Measurements from ENCODE around the gene EEF1E1. TPM values are rescaled to one million over a fixed set of nuclear protein-coding genes. Genes with fewer than 3 reads are reported as not detected.
A peak's percentile ranks its signal among the peaks of the same experiment; 100 is the strongest.
"Not testable (repeated sequence)": the region's sequence is repeated elsewhere in the genome, so short reads cannot be mapped to it uniquely, and the experiment has no call there.

Gene EEF1E1
- polyA plus RNA-seq, 12 donors: 16.9 to 28.0 (median 22.8) TPM; not detected in 1

GRCh38 chr6:8066108-8066507 is 36.2 kb downstream of the EEF1E1 start:
- no peak for DNase-seq

DNA sequence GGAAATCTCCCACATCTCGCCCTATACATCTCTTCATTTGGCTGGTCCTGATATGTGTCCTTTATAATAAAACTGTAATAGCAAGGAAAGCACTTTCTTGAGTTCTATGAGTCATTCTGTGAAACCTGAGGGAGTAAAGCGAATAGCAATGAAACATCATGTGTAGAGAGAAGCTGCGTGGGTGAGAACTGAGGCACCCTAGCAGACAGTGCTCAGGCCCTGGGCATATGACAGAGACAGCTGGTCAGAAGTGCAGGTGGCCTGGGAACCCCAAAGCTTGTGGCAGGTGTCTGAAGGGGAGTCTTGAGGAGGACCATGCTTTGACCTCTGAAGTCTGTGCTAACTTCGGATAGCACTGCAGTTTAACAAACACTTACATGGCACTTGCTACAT is 36.8 kb downstream of the EEF1E1 start:
- DNase-seq: no peak

DNA sequence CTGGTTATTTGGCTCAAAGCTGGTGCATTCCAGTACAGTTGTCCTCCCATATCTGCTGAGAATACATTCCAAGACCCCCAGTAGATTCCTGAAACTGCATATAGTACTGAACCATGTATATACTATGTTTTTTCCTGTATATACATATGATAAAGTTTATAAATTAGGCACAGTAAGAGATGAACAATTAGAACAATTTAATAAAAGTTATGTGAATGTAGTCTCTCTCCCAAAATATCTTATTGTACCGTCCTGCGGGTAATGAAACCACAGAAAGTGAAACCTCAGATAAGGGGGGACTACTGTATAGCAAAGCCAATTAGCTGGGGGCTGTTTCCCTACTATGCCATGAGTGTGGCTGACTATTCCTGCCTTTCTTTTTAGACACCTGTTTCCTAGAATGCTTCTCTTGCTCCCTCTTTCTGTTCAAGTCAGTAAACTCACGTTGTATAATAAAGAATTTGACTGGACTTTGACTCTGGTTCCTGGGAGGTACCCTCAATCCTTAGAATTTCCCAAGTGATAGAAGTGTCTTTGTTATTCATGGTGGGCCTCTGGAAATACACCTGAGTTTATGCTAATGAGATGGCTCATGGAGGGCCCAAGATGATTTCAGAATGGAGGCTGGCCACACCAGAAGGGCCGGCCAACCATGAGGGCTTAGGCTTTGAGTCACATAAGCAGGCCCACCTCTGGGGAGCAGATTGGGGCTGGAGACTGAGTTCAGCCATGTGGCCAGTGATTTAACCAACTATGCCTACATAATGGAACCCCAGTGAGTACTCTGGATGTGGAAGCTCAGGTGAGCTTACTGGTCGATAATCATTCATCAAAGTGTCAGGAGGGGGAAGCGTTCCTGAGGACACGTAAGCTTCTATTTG is 37.5 kb downstream of the EEF1E1 start:
- no peak for DNase-seq

- peak; percentile 96 for DNase-seq
These were observed 38.3 kb downstream of the EEF1E1 start, which contains the start of gene BLOC1S5 for GRCh38 chr6:8063761-8064637. BLOC1S5 (minus strand) TSS chr6:8064389; CDS start chr6:8064376, 13 bp downstream.

DNA sequence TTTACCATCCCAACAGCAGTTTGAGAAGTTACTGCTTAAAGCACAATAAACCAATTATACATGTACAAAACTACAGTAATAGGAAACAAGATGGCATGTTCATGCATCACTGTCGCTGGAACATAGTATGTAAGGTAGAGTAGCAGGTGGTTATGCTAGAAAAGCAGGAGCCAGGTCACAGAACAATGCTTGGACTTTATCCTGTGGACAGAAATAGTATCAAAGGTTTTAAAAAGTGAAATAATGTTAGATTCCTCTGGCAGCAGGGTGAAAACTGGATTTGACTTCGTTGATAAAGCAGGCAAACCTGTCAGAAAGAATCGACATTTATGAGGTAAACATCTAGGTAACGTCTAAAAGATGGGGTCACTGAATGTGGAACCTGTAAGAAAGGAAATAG is 40.6 kb downstream of the EEF1E1 start:
- DNase-seq: no peak

GRCh38 chr6:8060346-8060745 is 42.0 kb downstream of the EEF1E1 start:
- DNase-seq: no peak

DNA sequence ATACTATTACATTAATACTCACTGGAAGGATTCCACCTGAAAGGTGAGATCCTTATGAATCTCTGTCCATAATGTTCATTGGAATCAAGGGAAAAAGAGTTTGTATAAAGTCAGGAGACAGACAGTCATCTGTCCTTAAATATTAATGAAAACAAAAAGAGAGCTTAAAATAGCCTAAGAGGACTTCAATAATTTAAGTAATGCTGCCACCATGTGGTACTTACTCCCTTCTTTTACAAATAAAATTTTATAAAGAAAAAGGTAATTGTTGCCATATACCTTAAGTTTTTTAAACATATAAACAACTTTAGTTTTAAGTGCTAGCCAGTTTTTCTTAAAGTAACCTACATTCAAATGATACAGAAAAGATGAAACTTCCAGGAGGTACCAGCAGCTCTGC is 43.2 kb downstream of the EEF1E1 start:
- DNase-seq: peak; percentile 18

DNA sequence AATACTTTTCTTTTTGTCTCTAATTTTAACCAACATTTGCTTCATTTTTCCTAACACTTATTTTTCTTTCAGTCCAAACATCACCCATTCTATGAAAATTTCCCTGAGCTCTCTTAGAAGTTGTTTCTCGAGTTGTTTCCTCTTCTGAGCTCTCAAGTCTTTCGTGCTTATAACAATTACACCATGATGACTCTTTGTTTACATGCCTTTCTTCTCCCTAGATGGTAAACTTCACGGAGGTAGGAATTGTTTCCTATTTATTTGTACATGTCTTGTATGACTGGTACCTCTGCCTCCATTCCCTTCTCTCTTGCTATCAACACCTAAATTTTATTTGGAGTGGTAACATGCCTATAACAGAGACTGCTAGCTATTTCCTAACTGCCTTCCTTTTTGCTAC is 44.6 kb downstream of the EEF1E1 start:
- no peak for DNase-seq

GRCh38 chr6:8057263-8057662 is 45.1 kb downstream of the EEF1E1 start:
- DNase-seq: no peak

DNA sequence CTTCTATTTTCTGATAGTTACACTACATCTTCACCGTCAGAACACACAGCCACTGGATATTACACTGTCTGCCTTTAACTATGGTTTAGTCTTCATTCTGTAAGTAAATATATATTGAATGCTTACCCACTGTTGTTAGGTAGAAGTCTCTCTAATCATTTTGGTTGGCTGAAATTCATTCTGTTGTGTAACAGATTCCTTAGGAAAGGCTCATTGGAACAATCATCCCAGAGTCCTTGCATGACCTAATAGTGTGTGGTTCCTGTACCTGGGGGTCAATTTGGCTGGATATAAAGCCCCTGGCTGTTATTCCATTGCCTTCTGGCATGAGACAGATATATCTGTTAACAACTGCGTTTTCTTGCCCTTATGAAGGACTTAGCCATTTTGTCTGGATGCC is 48.1 kb downstream of the EEF1E1 start:
- no peak for DNase-seq

DNA sequence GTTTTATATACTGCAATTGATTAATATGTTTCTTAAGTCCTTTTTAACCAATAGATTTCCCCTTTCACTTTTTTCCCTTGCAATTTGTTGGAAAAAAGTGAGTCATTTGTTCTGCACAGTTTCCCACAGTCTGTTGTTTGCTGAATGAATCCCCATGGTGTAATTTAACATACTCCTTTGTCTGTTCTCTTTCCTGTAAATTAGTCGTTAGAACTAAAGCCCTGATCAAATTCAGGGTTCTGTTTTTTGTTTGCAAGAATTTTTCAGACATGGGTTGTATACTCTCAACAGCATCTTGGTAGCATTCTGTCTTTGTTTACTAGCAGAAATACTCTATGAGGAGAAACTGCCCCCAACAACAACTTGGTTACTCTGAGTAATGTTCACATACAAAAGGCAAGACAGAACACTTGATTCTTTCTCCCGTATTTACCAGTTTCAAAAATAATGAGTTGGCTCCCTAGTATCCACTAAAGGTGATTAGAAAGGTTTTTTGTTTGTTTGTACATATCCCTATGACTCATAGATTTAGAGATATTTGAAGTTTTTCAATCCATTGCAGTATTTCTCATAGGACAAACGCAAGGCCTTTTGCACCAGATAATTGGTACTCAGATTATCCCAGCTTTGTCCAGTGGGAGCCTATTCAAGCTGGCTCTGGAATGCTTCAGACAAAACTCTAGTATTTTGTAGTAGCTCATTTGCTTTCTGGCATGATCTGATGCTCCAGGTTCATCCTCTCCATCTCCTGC is 54.6 kb downstream of the EEF1E1 start:
- no peak for DNase-seq

DNA sequence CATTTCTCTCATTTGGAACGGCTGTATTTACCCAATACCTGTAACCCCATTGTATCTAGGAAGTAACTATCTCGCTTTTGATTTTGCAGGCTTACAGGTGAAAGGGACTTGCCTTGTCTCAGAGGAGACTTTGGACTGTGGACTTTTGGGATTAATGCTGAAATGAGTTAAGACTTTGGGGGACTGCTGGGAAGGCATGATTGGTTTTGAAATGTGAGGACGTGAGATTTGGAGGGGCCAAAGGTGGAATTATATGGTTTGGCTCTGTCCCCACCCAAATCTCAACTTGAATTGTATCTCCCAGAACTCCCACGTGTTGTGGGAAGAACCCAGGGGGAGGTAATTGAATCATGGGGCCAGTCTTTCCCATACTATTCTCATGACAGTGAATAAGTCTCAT is 56.6 kb downstream of the EEF1E1 start:
- DNase-seq: not testable (repeated sequence)

- DNase-seq: no peak
These were observed 59.1 kb downstream of the EEF1E1 start for GRCh38 chr6:8043221-8043620.

GRCh38 chr6:8041913-8042583 is 60.3 kb downstream of the EEF1E1 start:
- DNase-seq: no peak

DNA sequence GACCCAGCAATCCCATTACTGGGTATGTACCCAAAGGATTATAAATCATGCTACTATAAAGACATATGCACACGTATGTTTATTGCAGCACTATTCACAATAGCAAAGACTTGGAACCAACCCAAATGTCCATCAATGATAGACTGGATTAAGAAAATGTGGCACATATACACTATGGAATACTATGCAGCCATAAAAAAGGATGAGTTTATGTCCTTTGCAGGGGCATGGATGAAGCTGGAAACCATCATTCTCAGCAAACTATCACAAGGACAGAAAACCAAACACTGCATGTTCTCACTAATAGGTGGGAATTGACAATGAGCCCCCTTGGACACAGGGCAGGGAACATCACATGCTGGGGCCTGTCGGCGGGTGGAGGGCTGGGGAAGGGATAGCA is 68.2 kb downstream of the EEF1E1 start:
- DNase-seq: not testable (repeated sequence)

DNA sequence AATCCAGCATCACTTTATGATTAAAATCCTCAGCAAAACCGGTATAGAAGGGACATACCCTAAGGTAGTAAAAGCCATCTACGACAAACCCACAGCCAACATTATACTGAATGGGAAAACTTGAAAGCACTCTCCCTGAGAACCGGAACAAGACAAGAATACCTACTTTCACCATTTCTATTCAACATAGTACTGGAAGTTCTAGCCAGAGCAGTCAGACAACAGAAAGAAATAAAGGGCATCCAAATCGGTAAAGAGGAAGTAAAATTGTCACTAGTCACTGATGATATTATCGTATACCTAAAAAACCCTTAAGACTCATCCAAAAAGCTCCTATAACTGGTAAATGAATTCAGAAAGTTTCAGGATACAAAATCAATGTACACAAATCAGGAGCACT is 71.4 kb downstream of the EEF1E1 start:
- no peak for DNase-seq

Other genes with a start within 250 kb of the EEF1E1 start
- 100 to 1,000 TPM in 6 of 12 donors, 10 to 100 TPM in 5, not detected in 1; 88.2 to 183 (median 116) TPM for gene TXNDC5, start 191.8 kb downstream of the EEF1E1 start, polyA plus RNA-seq (ENCODE audit: insufficient read length in 12 of 12)
- gene BLOC1S5, start 38.2 kb downstream of the EEF1E1 start, polyA plus RNA-seq (ENCODE audit: insufficient read length in 12 of 12): 10 to 100 TPM in 11 of 12 donors, not detected in 1; 12.6 to 16.5 (median 14.6) TPM

All from muscle of arm (tissue), 12 donors.